Measurements from ENCODE around the gene BMP7. TPM values are rescaled to one million over a fixed set of nuclear protein-coding genes. Genes with fewer than 3 reads are reported as not detected.

Gene BMP7
- total RNA-seq, 2 experiments from 2014 or later = not detected

DNA sequence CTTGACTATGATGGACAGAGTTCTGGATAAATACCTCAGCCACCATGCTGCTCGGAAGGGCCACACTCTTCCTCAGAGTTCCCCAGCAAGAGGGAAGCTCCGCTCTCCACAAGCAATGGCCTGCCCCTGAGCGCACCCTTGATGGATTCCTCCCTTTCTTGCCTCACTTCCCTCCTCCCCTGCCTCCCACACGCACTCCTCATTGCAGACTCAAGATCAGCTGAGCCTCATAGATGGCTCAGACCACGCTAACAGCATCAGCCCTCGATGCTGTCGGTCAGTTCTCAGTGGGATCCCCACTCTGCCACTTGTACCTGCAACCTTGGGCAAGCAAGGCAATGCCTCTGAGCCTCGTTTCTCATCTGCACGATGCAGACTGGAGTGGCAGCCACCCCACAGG, 123.3 kb downstream of the BMP7 start:
- POLR2A ChIA-PET = no interaction called here
- no peaks in the 10 kb centered on the region for H3K9me3 Mint-ChIP-seq
- DNase-seq = no peak
- no peak overlapping the region for H3K4me3 Mint-ChIP-seq
- no peaks in the 10 kb centered on the region for H3K27me3 Mint-ChIP-seq
- no peaks in the 10 kb centered on the region for H3K36me3 Mint-ChIP-seq (ENCODE audit: low read depth)
- H3K27ac Mint-ChIP-seq = no peak overlapping the region
- peaks cover 6% of the 10 kb centered on the region for H3K4me1 Mint-ChIP-seq
- CTCF ChIA-PET = interaction anchor here (0.5 kb wide), 1 partner anchor 1357 kb away, joined by 3 read pairs; no protein-coding TSS in a partner anchor

DNA sequence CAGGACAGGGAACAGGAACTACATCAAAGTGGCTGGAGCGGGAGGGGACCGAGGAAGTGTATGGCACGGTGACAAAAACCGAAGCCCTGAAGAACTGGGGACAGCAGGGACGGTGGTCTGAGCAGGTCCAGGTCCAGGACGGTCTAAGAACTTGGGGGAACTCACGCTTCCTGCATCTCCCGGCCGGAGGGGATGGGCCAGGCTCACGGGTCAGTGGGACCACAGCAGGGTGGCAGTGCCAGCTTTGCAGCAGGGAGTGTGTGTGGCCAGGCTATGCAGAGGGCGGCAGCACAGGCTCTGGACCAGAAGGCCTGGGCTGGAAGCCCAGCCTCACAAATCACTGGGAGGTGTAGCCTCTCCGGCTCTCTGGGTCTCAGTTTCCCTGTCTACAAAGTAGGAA, 123.8 kb downstream of the BMP7 start:
- no peak overlapping the region for H3K4me3 Mint-ChIP-seq
- ChIA-PET CTCF (interaction anchor here (0.5 kb wide), 1 partner anchor 1357 kb away, joined by 3 read pairs; no protein-coding TSS in a partner anchor), POLR2A (no interaction called here)
- H3K36me3 Mint-ChIP-seq (ENCODE audit: low read depth) = no peaks in the 10 kb centered on the region
- DNase-seq = no peak
- H3K4me1 Mint-ChIP-seq = peaks cover 6% of the 10 kb centered on the region
- no peak overlapping the region for H3K27ac Mint-ChIP-seq
- H3K9me3 Mint-ChIP-seq = no peaks in the 10 kb centered on the region
- no peaks in the 10 kb centered on the region for H3K27me3 Mint-ChIP-seq

DNA sequence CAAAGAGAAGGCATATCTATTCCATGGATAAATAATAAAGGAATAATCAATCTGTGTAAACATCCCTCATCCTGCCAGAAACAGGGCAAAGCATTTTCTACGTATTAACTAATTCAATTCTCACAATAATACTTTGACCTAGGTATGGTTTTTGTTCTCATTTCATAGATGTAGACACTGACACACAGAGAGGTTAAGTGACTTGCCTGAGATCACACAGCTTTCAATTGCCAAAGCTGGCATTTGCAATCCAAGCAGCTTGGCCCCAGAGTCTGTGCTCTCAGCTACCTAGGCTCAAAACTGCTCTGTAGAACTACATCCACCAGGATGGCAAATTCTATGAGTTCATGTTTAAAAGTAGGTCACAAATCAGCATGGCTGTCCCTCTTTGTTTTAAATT, 124.9 kb downstream of the BMP7 start:
- Mint-ChIP-seq H3K4me3 (no peak overlapping the region), H3K36me3 (ENCODE audit: low read depth) (no peaks in the 10 kb centered on the region), H3K27ac (no peak overlapping the region), H3K27me3 (no peaks in the 10 kb centered on the region), H3K9me3 (no peaks in the 10 kb centered on the region), H3K4me1 (no peaks in the 10 kb centered on the region)
- CTCF ChIA-PET = no interaction called here
- POLR2A ChIA-PET = no interaction called here
- no peak for DNase-seq

DNA sequence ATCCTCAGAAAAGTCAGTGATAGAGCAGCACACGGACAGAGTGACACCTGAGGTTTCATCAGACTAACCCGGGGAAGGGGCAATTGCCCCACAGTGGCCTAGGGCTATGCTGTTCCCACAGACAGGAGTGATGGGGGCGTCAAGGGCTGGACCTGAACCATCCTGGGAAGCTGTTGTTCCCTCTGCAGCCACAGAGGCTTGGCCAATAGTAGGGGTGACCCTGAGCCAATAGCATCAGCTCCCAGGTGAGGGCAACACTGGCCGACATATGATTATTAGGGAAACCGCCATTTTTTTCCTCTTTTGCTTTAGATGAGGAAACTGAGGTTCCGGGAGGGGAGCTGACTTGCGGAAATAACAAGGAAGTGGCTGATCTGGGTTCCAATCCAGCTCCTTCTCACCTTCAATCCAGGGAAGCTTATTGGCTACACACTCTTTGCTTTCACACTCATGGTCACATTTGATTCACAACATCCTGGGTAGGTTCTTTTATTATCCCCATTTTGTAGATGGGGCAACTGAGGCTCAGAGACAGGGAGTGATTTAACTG, 126.0 kb downstream of the BMP7 start:
- CTCF ChIA-PET = interaction anchor here (0.5 kb wide), 1 partner anchor 425 kb away, joined by 4 read pairs; no protein-coding TSS in a partner anchor
- no peak overlapping the region for H3K27ac Mint-ChIP-seq
- no peaks in the 10 kb centered on the region for H3K27me3 Mint-ChIP-seq
- no peak overlapping the region for H3K4me3 Mint-ChIP-seq
- H3K9me3 Mint-ChIP-seq = no peaks in the 10 kb centered on the region
- no peaks in the 10 kb centered on the region for H3K36me3 Mint-ChIP-seq (ENCODE audit: low read depth)
- POLR2A ChIA-PET = no interaction called here
- H3K4me1 Mint-ChIP-seq = no peaks in the 10 kb centered on the region
- DNase-seq = no peak

DNA sequence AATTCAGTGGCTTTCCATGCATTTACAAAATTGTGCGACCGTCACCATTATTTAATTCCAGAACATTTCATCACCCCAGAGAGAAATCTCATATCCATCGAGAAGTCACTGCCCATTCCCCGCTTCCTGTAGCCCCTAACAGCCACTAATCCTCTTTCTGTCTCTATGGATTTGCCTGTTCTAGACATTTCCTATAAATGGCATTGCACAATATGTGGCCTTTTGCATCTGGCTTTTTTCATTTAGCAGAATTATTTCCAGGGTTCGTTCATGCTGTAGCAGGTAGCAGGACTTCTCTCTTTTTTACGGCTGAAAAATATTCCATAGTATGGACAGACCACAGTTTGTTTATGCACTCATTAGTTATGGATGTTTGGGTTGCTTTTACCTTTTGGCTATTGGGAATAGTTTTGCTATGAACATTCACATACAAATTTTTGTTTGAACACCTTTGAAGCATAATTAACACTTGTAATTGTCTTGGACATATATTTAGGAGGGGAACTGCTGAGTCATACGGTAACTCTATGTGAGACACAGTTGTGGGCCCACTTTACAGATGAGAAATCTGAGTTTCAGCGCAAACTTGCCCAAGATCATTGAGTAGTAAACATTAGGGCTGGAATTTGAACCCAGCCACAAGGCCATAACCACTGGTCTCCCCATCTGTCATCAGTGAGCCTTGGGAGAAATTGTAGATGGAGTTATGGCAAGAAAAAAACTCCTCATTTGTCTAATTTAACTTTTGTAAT, 126.9 kb downstream of the BMP7 start:
- ChIA-PET POLR2A (no interaction called here), CTCF (no interaction called here)
- H3K9me3 Mint-ChIP-seq = no peaks in the 10 kb centered on the region
- H3K4me3 Mint-ChIP-seq = no peak overlapping the region
- no peaks in the 10 kb centered on the region for H3K27me3 Mint-ChIP-seq
- no peak overlapping the region for H3K27ac Mint-ChIP-seq
- DNase-seq = no peak
- no peaks in the 10 kb centered on the region for H3K36me3 Mint-ChIP-seq (ENCODE audit: low read depth)
- H3K4me1 Mint-ChIP-seq = no peaks in the 10 kb centered on the region

DNA sequence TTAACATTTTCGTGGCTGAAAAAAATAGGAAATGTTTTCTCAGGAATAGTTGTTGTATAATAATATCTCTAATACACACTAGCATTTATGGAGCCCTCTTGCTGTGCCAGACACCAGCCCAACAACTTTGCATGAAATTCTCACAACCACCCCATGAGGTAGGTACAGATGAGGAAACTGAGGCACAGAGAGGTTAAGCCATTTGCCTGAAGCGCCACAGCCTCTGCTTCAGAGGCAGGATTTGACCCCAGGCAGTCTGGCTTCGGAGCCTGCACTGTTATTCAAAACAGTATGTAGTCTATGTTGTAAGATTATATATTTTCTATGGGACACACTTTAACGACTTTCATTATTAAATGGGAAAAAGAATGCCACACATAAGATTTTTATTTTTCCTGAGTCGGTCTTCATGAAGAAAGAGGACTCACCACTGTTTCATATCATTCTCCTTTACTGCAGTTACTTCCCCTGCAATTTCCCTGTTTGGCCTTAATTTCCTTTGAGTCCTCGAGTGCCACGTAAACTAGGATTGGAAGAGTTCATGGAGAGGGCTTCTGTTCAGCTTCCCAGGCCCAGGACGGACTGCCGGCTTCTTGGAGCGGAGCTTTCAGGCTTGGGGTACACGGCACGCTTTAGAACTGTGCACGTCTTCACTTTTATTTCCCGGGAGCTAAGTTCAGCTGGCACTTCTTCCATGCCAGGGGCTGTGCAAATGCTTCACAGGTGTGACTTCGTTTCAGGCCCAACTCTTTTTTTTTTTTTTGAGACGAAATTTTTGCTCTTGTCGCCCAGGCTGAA, 128.0 kb downstream of the BMP7 start:
- no peak overlapping the region for H3K27ac Mint-ChIP-seq
- H3K27me3 Mint-ChIP-seq = no peaks in the 10 kb centered on the region
- H3K4me3 Mint-ChIP-seq = no peak overlapping the region
- no peaks in the 10 kb centered on the region for H3K36me3 Mint-ChIP-seq (ENCODE audit: low read depth)
- no peaks in the 10 kb centered on the region for H3K4me1 Mint-ChIP-seq
- POLR2A ChIA-PET = no interaction called here
- no peaks in the 10 kb centered on the region for H3K9me3 Mint-ChIP-seq
- DNase-seq = no peak
- CTCF ChIA-PET = no interaction called here

DNA sequence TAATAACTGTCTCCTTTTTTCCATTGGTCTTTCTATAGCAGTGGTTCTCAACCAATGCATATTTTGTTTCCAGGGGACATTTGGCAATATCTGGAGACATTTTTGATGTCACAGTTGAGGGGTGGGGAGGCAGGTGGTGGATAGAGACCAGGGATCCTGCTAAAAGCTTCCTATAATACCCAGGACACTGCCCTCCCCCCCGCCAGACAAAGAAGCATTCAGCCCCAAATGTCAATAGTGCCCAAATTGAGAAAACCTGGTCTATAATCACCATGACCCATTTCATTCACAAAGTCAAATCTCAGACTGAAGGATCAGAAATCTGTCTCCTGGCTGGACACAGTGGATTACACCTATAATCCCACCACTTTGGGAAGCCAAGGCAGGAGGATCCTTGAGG, 128.8 kb downstream of the BMP7 start:
- H3K27me3 Mint-ChIP-seq = no peaks in the 10 kb centered on the region
- no peaks in the 10 kb centered on the region for H3K36me3 Mint-ChIP-seq (ENCODE audit: low read depth)
- no peak overlapping the region for H3K27ac Mint-ChIP-seq
- H3K4me1 Mint-ChIP-seq = no peaks in the 10 kb centered on the region
- ChIA-PET CTCF (no interaction called here), POLR2A (no interaction called here)
- no peaks in the 10 kb centered on the region for H3K9me3 Mint-ChIP-seq
- DNase-seq = no peak
- no peak overlapping the region for H3K4me3 Mint-ChIP-seq

DNA sequence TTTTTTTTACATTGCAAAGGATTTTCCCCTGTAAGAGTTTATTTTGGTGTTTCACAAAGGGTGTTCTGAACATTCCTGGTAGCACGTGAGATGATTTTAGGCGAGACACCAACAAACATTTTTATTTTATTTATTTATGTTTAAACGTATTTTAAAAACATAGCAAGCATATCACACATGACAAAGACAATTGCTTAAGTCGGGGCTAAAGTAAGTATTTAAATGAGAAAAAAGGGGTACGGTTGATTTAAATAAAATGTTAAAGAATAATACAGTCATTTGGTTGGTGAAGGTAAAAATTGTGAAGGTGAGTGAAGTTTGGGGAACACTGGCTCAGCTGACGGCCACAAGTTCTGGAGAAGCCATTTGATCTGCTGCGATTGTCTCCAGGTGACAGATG, 129.7 kb downstream of the BMP7 start:
- no peak for DNase-seq
- ChIA-PET CTCF (no interaction called here), POLR2A (no interaction called here)
- Mint-ChIP-seq H3K9me3 (no peaks in the 10 kb centered on the region), H3K27ac (no peak overlapping the region), H3K36me3 (ENCODE audit: low read depth) (no peaks in the 10 kb centered on the region), H3K27me3 (no peaks in the 10 kb centered on the region), H3K4me3 (no peak overlapping the region), H3K4me1 (no peaks in the 10 kb centered on the region)

DNA sequence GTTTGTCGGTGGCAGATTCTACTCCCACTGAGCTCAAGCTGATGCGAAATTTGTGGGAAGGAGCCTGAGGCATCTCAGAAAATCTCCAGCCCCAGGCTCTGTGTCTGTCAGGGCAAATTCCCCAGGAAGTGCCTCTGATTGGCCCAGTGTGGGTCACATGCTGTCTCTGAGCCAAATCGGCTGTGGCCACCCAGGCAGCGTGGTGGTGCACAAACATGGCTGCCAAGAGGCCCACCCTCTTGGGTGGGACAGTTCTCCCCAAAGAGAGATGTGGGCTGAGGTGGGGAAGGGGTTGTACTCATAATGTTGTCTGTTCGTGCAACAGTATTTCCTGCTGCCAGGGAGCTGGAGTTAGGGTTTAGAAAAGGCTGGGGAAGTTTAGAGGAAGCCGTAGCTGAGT, 130.6 kb downstream of the BMP7 start:
- H3K9me3 Mint-ChIP-seq = no peaks in the 10 kb centered on the region
- no peaks in the 10 kb centered on the region for H3K36me3 Mint-ChIP-seq (ENCODE audit: low read depth)
- no peak overlapping the region for H3K4me3 Mint-ChIP-seq
- no peak for DNase-seq
- no peak overlapping the region for H3K27ac Mint-ChIP-seq
- ChIA-PET POLR2A (no interaction called here), CTCF (no interaction called here)
- no peaks in the 10 kb centered on the region for H3K27me3 Mint-ChIP-seq
- H3K4me1 Mint-ChIP-seq = no peaks in the 10 kb centered on the region

DNA sequence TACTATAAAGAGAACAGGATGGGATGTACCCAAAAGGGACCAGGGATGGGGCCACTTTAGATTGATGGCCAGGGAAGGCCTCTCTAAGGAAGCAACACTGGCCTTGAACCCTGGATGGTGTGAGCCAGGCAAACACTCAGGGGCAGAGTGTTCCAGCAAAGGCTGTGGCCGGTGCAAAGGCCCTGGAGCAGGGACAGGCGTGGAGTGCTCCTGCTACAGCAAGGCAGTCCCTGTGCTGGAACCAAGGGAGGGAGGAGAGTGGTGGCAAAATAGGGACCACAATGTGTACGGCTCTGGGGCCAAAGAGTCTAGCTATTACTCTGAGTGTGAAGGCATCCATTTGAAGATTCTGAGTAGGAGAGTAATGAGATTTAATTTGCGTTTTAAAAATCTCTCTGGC, 131.6 kb downstream of the BMP7 start:
- no peaks in the 10 kb centered on the region for H3K36me3 Mint-ChIP-seq (ENCODE audit: low read depth)
- ChIA-PET CTCF (no interaction called here), POLR2A (no interaction called here)
- H3K27ac Mint-ChIP-seq = no peak overlapping the region
- H3K9me3 Mint-ChIP-seq = no peaks in the 10 kb centered on the region
- H3K4me1 Mint-ChIP-seq = no peaks in the 10 kb centered on the region
- no peak overlapping the region for H3K4me3 Mint-ChIP-seq
- H3K27me3 Mint-ChIP-seq = no peaks in the 10 kb centered on the region
- DNase-seq = no peak

DNA sequence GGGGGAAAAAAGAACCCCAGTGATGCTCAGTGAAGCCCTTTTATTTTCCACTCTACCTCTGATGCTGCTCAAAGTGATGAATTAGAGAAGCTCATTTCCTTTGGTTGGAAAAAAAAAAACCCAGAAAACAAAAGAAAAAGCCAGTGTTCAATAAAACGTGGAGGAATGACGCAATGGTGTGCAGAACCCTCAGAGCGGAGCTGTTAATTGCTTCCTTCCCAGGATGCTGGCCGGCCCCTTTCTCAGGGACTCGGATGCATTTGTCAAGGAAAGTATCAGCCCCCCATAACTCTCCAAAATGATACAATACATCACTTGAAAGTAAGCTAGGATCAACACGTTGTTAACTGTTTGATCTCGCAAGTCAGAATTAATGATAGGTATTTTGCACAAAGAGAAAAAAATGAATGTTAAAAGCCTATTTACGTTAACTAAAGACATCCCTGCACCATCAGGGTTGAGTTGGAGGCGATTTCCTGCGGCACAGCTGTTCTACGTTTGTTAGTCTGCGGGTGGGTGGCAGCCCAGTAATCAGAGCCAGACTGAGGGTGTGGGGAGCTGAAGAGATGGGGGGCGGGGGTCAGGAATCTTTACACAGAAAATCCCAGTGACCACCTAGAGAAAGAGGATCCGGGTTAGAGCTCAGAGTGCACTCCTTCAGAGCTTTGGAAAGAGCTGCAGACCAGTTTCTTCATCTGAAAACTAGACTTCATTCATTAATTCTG, 132.4 kb downstream of the BMP7 start:
- Mint-ChIP-seq H3K4me1 (no peaks in the 10 kb centered on the region), H3K4me3 (no peak overlapping the region), H3K36me3 (ENCODE audit: low read depth) (no peaks in the 10 kb centered on the region), H3K9me3 (no peaks in the 10 kb centered on the region), H3K27me3 (no peaks in the 10 kb centered on the region), H3K27ac (no peak overlapping the region)
- POLR2A ChIA-PET = no interaction called here
- DNase-seq = no peak
- CTCF ChIA-PET = no interaction called here

DNA sequence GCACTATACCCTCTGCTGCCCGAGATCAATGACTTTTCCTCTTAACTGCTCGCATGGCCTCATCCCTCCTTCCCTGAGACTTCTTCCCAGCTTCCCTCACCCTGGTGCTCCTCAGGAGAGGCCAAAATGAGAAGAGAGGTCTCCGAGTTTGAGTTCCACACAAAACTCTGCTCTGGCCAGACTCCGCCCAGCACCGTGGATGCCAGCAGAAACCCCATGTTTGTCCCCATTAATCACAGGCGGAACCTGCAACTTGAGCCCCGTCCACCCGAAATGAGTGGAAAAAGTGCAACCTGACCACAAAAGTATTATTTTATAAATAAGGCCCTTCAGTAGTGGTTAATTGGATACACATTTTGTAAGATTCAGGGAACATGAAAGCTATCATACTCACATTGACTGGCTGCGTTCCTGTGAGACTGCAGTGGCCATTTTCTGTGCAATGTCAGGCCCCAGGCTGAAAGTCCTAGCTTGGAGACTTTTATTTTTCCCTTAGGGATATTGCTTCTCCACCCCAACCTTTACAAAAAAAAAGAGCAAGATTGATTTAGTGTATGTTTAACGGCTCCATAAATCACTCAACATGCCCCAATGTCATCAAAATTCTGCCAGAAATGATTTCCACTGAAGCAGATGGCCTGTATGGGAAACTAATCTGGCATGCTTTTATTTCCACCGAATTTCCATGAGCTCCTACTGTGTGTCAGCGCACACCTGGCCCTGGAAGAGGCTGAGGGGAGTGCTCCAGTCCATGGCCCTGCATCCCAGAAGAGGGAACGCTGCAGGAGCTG, 134.6 kb downstream of the BMP7 start:
- ChIA-PET CTCF (no interaction called here), POLR2A (no interaction called here)
- Mint-ChIP-seq H3K4me1 (no peaks in the 10 kb centered on the region), H3K4me3 (no peak overlapping the region), H3K9me3 (no peaks in the 10 kb centered on the region), H3K27me3 (peaks cover 5% of the 10 kb centered on the region), H3K36me3 (ENCODE audit: low read depth) (no peaks in the 10 kb centered on the region), H3K27ac (no peak overlapping the region)
- DNase-seq = no peak
